ENCODE measurements around the gene SPTBN4. TPM values are rescaled to one million over a fixed set of nuclear protein-coding genes. Genes with fewer than 3 reads are reported as not detected.

Gene SPTBN4
- total RNA-seq, 2 donors from 2014 or later: 0.79 to 2.0 TPM

- H3K27me3 ChIP-seq (ENCODE audit: control insufficient read depth, insufficient read depth, low read length, poor library complexity, severe bottlenecking): no peaks in the 10 kb centered on the region
- Mint-ChIP-seq H3K4me1 (no peaks in the 10 kb centered on the region), H3K9me3 (no peaks in the 10 kb centered on the region), H3K36me3 (ENCODE audit: low read depth) (peaks cover 65% of the 10 kb centered on the region), H3K4me3 (no peak overlapping the region), H3K27ac (no peak overlapping the region), H3K27me3 (ENCODE audit: insufficient read depth) (no peaks in the 10 kb centered on the region)
- no peak overlapping the region for H3K4me3 ChIP-seq (ENCODE audit: low read length)
- DNase-seq: no peak
- peaks cover 42% of the 10 kb centered on the region for H3K36me3 ChIP-seq (ENCODE audit: control insufficient read depth, insufficient read depth, low read length)
- H3K9me3 ChIP-seq (ENCODE audit: control insufficient read depth, low read length): no peaks in the 10 kb centered on the region
- TF ChIP-seq CTCF (conservative IDR thresholded peaks at IDR 0.05): peak; percentile 69
- H3K9ac ChIP-seq (ENCODE audit: extremely low read depth, low read length, poor library complexity, severe bottlenecking): no peak overlapping the region
- 67 to 85% methylated on average over 1 to 5 of the region's 5 CpGs for WGBS, 2 experiments (ENCODE audit: insufficient coverage in 1 of 2, insufficient read length in 1 of 2)
- H3K4me1 ChIP-seq (ENCODE audit: control insufficient read depth, insufficient read depth, low read length): no peaks in the 10 kb centered on the region
- no peak overlapping the region for H3K27ac ChIP-seq (ENCODE audit: low read depth, low read length)
These were observed 117.2 kb downstream of the SPTBN4 start for GRCh38 chr19:40584007-40584406.

GRCh38 chr19:40585241-40585981 is 118.6 kb downstream of the SPTBN4 start:
- Mint-ChIP-seq H3K4me3 (no peak overlapping the region), H3K36me3 (ENCODE audit: low read depth) (peaks cover 65% of the 10 kb centered on the region), H3K27ac (no peak overlapping the region), H3K27me3 (ENCODE audit: insufficient read depth) (no peaks in the 10 kb centered on the region), H3K4me1 (no peaks in the 10 kb centered on the region), H3K9me3 (no peaks in the 10 kb centered on the region)
- peaks cover 30% of the 10 kb centered on the region for H3K36me3 ChIP-seq (ENCODE audit: control insufficient read depth, insufficient read depth, low read length)
- H3K4me3 ChIP-seq (ENCODE audit: low read length): no peak overlapping the region
- DNase-seq: no peak
- H3K4me1 ChIP-seq (ENCODE audit: control insufficient read depth, insufficient read depth, low read length): no peaks in the 10 kb centered on the region
- H3K27me3 ChIP-seq (ENCODE audit: control insufficient read depth, insufficient read depth, low read length, poor library complexity, severe bottlenecking): no peaks in the 10 kb centered on the region
- H3K27ac ChIP-seq (ENCODE audit: low read depth, low read length): no peak overlapping the region
- 90 to 93% methylated on average over 10 to 11 of the region's 11 CpGs for WGBS, 2 experiments (ENCODE audit: insufficient coverage in 1 of 2, insufficient read length in 1 of 2)
- no peak for TF ChIP-seq CTCF (conservative IDR thresholded peaks at IDR 0.05)
- no peaks in the 10 kb centered on the region for H3K9me3 ChIP-seq (ENCODE audit: control insufficient read depth, low read length)
- H3K9ac ChIP-seq (ENCODE audit: extremely low read depth, low read length, poor library complexity, severe bottlenecking): no peak overlapping the region

- Histone ChIP-seq H3K36me3 (ENCODE audit: control insufficient read depth, insufficient read depth, low read length) (peaks cover 27% of the 10 kb centered on the region), H3K27ac (ENCODE audit: low read depth, low read length) (no peak overlapping the region), H3K4me3 (ENCODE audit: low read length) (no peak overlapping the region), H3K9me3 (ENCODE audit: control insufficient read depth, low read length) (no peaks in the 10 kb centered on the region), H3K4me1 (ENCODE audit: control insufficient read depth, insufficient read depth, low read length) (no peaks in the 10 kb centered on the region), H3K9ac (ENCODE audit: extremely low read depth, low read length, poor library complexity, severe bottlenecking) (no peak overlapping the region), H3K27me3 (ENCODE audit: control insufficient read depth, insufficient read depth, low read length, poor library complexity, severe bottlenecking) (no peaks in the 10 kb centered on the region)
- WGBS, 2 experiments (ENCODE audit: insufficient coverage in 1 of 2, insufficient read length in 1 of 2): 80 to 81% methylated on average over 1 to 2 of the region's 2 CpGs
- H3K9me3 Mint-ChIP-seq: no peaks in the 10 kb centered on the region
- TF ChIP-seq CTCF (conservative IDR thresholded peaks at IDR 0.05): no peak
- H3K27ac Mint-ChIP-seq: no peak overlapping the region
- no peak for DNase-seq
- H3K4me1 Mint-ChIP-seq: no peaks in the 10 kb centered on the region
- no peak overlapping the region for H3K4me3 Mint-ChIP-seq
- H3K36me3 Mint-ChIP-seq (ENCODE audit: low read depth): peaks cover 60% of the 10 kb centered on the region
- no peaks in the 10 kb centered on the region for H3K27me3 Mint-ChIP-seq (ENCODE audit: insufficient read depth)
These were observed 119.2 kb downstream of the SPTBN4 start for GRCh38 chr19:40585982-40586422.

Data from endodermal cell (in vitro differentiated cells).